Measurements from ENCODE around the gene TLR6.

DNA sequence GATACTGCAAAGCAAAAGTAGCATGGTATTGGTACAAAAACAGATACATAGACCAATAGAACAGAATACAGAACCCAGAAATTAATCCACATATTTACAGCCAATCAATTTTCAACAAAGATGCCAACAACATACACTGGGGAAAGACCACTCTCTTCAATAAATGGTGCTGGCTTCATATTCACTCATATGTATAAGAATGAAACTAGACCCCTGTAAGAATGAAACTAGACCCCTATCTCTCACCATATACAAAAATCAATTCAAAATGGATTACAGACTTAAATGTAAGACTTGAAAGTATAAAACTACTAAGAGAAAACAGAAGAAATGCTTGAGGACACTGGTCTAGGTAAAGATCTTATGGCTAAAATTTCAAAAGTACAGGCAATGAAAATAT is 19.3 kb downstream of the TLR6 start:
- TF ChIP-seq POLR2A (IDR thresholded peaks at IDR 0.05): no peak
- TF ChIP-seq, protein P1, sequence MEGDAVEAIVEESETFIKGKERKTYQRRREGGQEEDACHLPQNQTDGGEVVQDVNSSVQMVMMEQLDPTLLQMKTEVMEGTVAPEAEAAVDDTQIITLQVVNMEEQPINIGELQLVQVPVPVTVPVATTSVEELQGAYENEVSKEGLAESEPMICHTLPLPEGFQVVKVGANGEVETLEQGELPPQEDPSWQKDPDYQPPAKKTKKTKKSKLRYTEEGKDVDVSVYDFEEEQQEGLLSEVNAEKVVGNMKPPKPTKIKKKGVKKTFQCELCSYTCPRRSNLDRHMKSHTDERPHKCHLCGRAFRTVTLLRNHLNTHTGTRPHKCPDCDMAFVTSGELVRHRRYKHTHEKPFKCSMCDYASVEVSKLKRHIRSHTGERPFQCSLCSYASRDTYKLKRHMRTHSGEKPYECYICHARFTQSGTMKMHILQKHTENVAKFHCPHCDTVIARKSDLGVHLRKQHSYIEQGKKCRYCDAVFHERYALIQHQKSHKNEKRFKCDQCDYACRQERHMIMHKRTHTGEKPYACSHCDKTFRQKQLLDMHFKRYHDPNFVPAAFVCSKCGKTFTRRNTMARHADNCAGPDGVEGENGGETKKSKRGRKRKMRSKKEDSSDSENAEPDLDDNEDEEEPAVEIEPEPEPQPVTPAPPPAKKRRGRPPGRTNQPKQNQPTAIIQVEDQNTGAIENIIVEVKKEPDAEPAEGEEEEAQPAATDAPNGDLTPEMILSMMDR (IDR thresholded peaks at IDR 0.05): no peak

All from body of pancreas (tissue), 4 donors.